ENCODE measurements around the gene ITPR1. TPM values are rescaled to one million over a fixed set of nuclear protein-coding genes. Genes with fewer than 3 reads are reported as not detected.
A peak's percentile ranks its signal among the peaks of the same experiment; 100 is the strongest.

ITPR1 gene
- total and polyA plus RNA-seq, 10 of the 15 experiments (the other 5 are each of a cell fraction or from before 2014, with no cell fraction given), result 12.2 to 239 (median 28.4) TPM

GRCh38 chr3:4722103-4722502 lies 229.0 kb downstream of the ITPR1 start (continued):
- TF ChIP-seq, protein P1, sequence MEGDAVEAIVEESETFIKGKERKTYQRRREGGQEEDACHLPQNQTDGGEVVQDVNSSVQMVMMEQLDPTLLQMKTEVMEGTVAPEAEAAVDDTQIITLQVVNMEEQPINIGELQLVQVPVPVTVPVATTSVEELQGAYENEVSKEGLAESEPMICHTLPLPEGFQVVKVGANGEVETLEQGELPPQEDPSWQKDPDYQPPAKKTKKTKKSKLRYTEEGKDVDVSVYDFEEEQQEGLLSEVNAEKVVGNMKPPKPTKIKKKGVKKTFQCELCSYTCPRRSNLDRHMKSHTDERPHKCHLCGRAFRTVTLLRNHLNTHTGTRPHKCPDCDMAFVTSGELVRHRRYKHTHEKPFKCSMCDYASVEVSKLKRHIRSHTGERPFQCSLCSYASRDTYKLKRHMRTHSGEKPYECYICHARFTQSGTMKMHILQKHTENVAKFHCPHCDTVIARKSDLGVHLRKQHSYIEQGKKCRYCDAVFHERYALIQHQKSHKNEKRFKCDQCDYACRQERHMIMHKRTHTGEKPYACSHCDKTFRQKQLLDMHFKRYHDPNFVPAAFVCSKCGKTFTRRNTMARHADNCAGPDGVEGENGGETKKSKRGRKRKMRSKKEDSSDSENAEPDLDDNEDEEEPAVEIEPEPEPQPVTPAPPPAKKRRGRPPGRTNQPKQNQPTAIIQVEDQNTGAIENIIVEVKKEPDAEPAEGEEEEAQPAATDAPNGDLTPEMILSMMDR (IDR thresholded peaks at IDR 0.05 in 2 of 3, conservative IDR thresholded peaks at IDR 0.05 in 1 of 3; ENCODE audit: control insufficient read depth in 2 of 3, extremely low read depth in 1 of 3, insufficient read depth in 1 of 3, low read depth in 3 of 3, low read length in 3 of 3), result peak; percentile 30 to 56 (median 47); a peak in 5 of 6 replicates
- no peak for TF ChIP-seq SP1 (IDR thresholded peaks at IDR 0.05; ENCODE audit: low read depth, low read length)

- SMC1A ChIA-PET (ENCODE audit: uncharacterized antibody, unreplicated experiment), result interaction anchor here (0.9 to 23.0 kb wide), 5 partner anchors 12 to 328 kb away, joined by 3 to 429 read pairs (median 10); no protein-coding TSS in a partner anchor
- no peaks in the 10 kb centered on the region for H4K20me1 ChIP-seq (ENCODE audit: control insufficient read depth, insufficient read depth)
- in situ Hi-C loops (cut with MboI), result no loop called here
- FAIRE-seq (no peak), ATAC-seq (no peak), DNase-seq (ENCODE audit: low read depth, low spot score) (no peak)
- H3K36me3 ChIP-seq (ENCODE audit: control insufficient read depth in 2 of 2, insufficient read depth in 2 of 2, low read length in 1 of 2), result peaks cover 10% of the 10 kb centered on the region in 2 experiments
- H3K4me1 ChIP-seq (ENCODE audit: control insufficient read depth, insufficient read depth, low read length), result no peaks in the 10 kb centered on the region
- no peak overlapping the region for H2AFZ ChIP-seq (ENCODE audit: control insufficient read depth, low read depth, low read length)
- H3K27me3 ChIP-seq (replicated peaks in 1 of 2; ENCODE audit: control insufficient read depth in 2 of 2, insufficient read depth in 2 of 2, low read length in 1 of 2), result no peaks in the 10 kb centered on the region
- H3K4me2 ChIP-seq (ENCODE audit: control insufficient read depth, insufficient read depth), result no peak overlapping the region
- H3K79me2 ChIP-seq (ENCODE audit: control insufficient read depth, insufficient read depth, low read length), result no peaks in the 10 kb centered on the region
- 80% methylated on average over 10 of the region's 10 CpGs for WGBS (ENCODE audit: insufficient coverage, insufficient replicate concordance, low lambda C conversion rate, missing lambda C conversion rate)
- intact Hi-C loops (cut with micrococcal nuclease; ENCODE audit: unreplicated experiment), result loop anchor here (5.0 kb wide), 1 partner anchor 103 kb away; no protein-coding TSS in a partner anchor
- H3K9me3 ChIP-seq (replicated peaks; ENCODE audit: control insufficient read depth, insufficient read depth, low read length), result no peaks in the 10 kb centered on the region
- H3K9ac ChIP-seq (ENCODE audit: control insufficient read depth, insufficient read depth, low read length), result no peak overlapping the region
- RAD21 ChIA-PET (ENCODE audit: unreplicated experiment), result interaction anchor here (0.6 to 13.5 kb wide), 4 partner anchors 13 to 331 kb away, joined by 3 to 264 read pairs (median 78); partner anchors contain the start of gene BHLHE40
- BruUV-seq (replicated peaks), result no TSS peak
- CTCF ChIA-PET, result interaction anchor here (0.5 to 7.0 kb wide), 3 partner anchors 12 to 305 kb away, joined by 3 to 81 read pairs (median 4); no protein-coding TSS in a partner anchor
- no peak overlapping the region for H3K4me3 ChIP-seq
- POLR2A ChIA-PET, result no interaction called here
- H3K27ac ChIP-seq (ENCODE audit: control insufficient read depth, insufficient read depth), result no peak overlapping the region
- TF ChIP-seq NFYB (IDR thresholded peaks at IDR 0.05; ENCODE audit: insufficient read depth, low read depth, low read length) (no peak), NBN (IDR thresholded peaks at IDR 0.05) (no peak), FOXM1 (IDR thresholded peaks at IDR 0.05; ENCODE audit: low read depth, low read length) (no peak), TARDBP (IDR thresholded peaks at IDR 0.05; ENCODE audit: borderline replicate concordance) (no peak), NFYA (IDR thresholded peaks at IDR 0.05; ENCODE audit: borderline replicate concordance, low read depth, low read length) (no peak), SUPT20H (IDR thresholded peaks at IDR 0.05; ENCODE audit: borderline replicate concordance, control insufficient read depth, low read depth, low read length) (no peak), SIX5 (IDR thresholded peaks at IDR 0.05; ENCODE audit: low read depth, low read length, severe bottlenecking) (no peak), MEF2B (IDR thresholded peaks at IDR 0.05; ENCODE audit: partially characterized antibody, poor library complexity, severe bottlenecking) (no peak), BMI1 (IDR thresholded peaks at IDR 0.05; ENCODE audit: borderline replicate concordance) (no peak), RUNX3 (IDR thresholded peaks at IDR 0.05; ENCODE audit: low read length) (no peak), EED (IDR thresholded peaks at IDR 0.05; ENCODE audit: low read depth) (no peak), KAT2A (conservative IDR thresholded peaks at IDR 0.05; ENCODE audit: control insufficient read depth, low read depth, low read length) (no peak)
- TF ChIP-seq, protein P2, sequence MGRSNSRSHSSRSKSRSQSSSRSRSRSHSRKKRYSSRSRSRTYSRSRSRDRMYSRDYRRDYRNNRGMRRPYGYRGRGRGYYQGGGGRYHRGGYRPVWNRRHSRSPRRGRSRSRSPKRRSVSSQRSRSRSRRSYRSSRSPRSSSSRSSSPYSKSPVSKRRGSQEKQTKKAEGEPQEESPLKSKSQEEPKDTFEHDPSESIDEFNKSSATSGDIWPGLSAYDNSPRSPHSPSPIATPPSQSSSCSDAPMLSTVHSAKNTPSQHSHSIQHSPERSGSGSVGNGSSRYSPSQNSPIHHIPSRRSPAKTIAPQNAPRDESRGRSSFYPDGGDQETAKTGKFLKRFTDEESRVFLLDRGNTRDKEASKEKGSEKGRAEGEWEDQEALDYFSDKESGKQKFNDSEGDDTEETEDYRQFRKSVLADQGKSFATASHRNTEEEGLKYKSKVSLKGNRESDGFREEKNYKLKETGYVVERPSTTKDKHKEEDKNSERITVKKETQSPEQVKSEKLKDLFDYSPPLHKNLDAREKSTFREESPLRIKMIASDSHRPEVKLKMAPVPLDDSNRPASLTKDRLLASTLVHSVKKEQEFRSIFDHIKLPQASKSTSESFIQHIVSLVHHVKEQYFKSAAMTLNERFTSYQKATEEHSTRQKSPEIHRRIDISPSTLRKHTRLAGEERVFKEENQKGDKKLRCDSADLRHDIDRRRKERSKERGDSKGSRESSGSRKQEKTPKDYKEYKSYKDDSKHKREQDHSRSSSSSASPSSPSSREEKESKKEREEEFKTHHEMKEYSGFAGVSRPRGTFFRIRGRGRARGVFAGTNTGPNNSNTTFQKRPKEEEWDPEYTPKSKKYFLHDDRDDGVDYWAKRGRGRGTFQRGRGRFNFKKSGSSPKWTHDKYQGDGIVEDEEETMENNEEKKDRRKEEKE (IDR thresholded peaks at IDR 0.05), result no peak
- TF ChIP-seq, protein P3, sequence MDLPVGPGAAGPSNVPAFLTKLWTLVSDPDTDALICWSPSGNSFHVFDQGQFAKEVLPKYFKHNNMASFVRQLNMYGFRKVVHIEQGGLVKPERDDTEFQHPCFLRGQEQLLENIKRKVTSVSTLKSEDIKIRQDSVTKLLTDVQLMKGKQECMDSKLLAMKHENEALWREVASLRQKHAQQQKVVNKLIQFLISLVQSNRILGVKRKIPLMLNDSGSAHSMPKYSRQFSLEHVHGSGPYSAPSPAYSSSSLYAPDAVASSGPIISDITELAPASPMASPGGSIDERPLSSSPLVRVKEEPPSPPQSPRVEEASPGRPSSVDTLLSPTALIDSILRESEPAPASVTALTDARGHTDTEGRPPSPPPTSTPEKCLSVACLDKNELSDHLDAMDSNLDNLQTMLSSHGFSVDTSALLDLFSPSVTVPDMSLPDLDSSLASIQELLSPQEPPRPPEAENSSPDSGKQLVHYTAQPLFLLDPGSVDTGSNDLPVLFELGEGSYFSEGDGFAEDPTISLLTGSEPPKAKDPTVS (IDR thresholded peaks at IDR 0.05; ENCODE audit: low read depth, low read length), result no peak
These were observed 231.0 kb downstream of the ITPR1 start for GRCh38 chr3:4724051-4724629.

All from GM12878 (cell line).